MCF 10A (cell line): ENCODE results near the gene RPTOR. TPM values are rescaled to one million over a fixed set of nuclear protein-coding genes. Genes with fewer than 3 reads are reported as not detected.

Source experiments
- BruUV-seq: library from RNA; stranded (reverse); fragments of 400-500 nt; replicated peaks from 2 replicates; lab custom pipeline; 2021; lab: Mats Ljungman, UMichigan
- CTCF ChIA-PET: fragments of 300-600 bp; sonication (Branson Sonifier 250); formaldehyde crosslinking; extraction: SDS; loops from one replicate; lab custom pipeline; 2021; ENCODE audit warnings: antibody characterized with exemption, inconsistent platforms; lab: Yijun Ruan, JAX
- POLR2A ChIA-PET: fragments of 300-600, 350-650 bp; sonication (Branson Sonifier 250); formaldehyde crosslinking; extraction: SDS; loops from one replicate; lab custom pipeline; 2020; ENCODE audit warnings: antibody characterized with exemption, inconsistent platforms; lab: Yijun Ruan, JAX
- DNase-seq: peaks from one replicate; pipeline ENCODE4 v3.0.0-alpha.2; 2018; ENCODE audit not compliant: unreplicated experiment
- H3K27ac Mint-ChIP-seq: one replicate; pipeline ENCODE4 v1.8.0; 2022; ENCODE audit warnings: mild to moderate bottlenecking, low read depth, mixed read lengths; ENCODE audit not compliant: unreplicated experiment
- H3K27me3 Mint-ChIP-seq: one replicate; pipeline ENCODE4 v1.8.0; 2022; ENCODE audit warnings: mixed read lengths; ENCODE audit not compliant: insufficient read depth, unreplicated experiment
- H3K36me3 Mint-ChIP-seq: one replicate; pipeline ENCODE4 v1.8.0; 2022; ENCODE audit warnings: mild to moderate bottlenecking, moderate library complexity, mixed read lengths; ENCODE audit not compliant: insufficient read depth, unreplicated experiment
- H3K4me1 Mint-ChIP-seq: one replicate; pipeline ENCODE4 v1.8.0; 2022; ENCODE audit warnings: mixed read lengths; ENCODE audit not compliant: insufficient read depth, unreplicated experiment
- H3K4me3 Mint-ChIP-seq: one replicate; pipeline ENCODE4 v1.8.0; 2022; ENCODE audit warnings: mild to moderate bottlenecking, moderate library complexity, mixed read lengths; ENCODE audit not compliant: unreplicated experiment
- H3K9me3 Mint-ChIP-seq: one replicate; pipeline ENCODE4 v1.8.0; 2022; ENCODE audit warnings: mixed read lengths; ENCODE audit not compliant: unreplicated experiment
- intact Hi-C: fragments of 100-400 bp; cut with micrococcal nuclease; formaldehyde crosslinking; loops from 2 replicates; pipeline ENCODE4 v1.14.1; 2022
- total RNA-seq: library from RNA; stranded (reverse); gene quantifications from 2 replicates; pipeline ENCODE4 v1.2.3, GENCODE V29; 2022
- TF ChIP-seq, protein P1 (sequence below): fragments of 200-600 bp; IDR thresholded peaks from one replicate; pipeline ENCODE4 v1.8.0; 2022; ENCODE audit warnings: antibody characterized with exemption, mild to moderate bottlenecking; ENCODE audit not compliant: unreplicated experiment

The RPTOR gene
- total RNA-seq, 1 experiment from 2014 or later = 41.3 TPM

DNA sequence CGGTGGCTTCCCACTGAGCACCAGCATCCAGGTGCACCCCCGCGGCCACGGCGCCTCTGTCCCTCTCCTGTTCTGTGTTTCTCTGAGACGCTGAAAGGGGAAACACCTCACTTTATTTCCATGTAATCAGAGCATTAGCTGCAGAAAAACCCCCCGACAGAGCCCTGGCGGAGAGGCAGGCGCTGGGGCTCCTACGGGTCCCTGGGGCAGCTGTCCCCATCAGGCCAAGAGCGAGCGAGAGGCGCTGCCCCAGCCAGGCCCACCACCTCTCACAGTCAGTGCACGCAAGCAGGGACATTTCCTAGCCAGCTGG is 419.9 kb downstream of the RPTOR start:
- no peaks in the 10 kb centered on the region for H3K9me3 Mint-ChIP-seq
- H3K27ac Mint-ChIP-seq = no peak overlapping the region

DNA sequence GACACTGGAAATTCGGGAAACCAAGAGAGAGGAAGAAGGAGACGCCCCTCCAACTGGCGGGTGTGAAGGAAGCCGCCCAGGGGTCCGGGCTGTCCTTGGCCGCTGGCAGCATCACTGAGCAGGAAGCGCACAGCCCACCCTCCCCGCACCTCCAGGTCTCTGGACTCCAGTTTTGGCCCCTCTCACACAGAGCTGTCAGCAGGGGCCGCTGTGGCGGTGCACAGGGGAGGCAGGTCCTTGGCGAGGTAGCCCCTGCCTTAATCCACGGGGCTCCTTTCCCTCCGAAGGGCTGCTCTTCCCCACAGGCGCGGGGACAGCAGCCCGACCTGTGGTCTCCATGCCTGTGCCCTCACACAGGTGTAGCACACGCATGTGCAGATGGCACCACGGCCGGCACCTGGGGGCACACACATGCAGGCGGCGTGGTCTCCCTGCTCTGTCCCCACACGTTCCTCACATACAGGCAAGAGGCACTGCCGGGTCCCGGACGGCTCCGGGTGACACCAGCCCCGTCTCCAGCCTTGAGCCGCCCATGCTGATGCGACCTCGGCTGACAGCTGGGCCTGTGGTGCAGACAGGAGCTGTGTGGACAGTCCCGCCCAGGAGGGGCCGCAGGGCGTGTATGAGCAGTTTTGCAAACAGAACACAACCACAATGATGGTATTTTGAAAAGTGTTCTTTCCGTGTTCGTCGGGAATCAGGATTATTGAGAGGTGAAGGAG is 420.4 kb downstream of the RPTOR start:
- peaks cover 31% of the 10 kb centered on the region for H3K36me3 Mint-ChIP-seq
- no peaks in the 10 kb centered on the region for H3K27me3 Mint-ChIP-seq
- ChIA-PET POLR2A (interaction anchor here (0.9 kb wide), 1 partner anchor 64 kb away, joined by 3 read pairs; no protein-coding TSS in a partner anchor), CTCF (interaction anchor here (0.6 kb wide), 2 partner anchors 93 to 101 kb away, joined by 3 read pairs; no protein-coding TSS in a partner anchor)
- no peaks in the 10 kb centered on the region for H3K4me1 Mint-ChIP-seq
- TF ChIP-seq, protein P1, sequence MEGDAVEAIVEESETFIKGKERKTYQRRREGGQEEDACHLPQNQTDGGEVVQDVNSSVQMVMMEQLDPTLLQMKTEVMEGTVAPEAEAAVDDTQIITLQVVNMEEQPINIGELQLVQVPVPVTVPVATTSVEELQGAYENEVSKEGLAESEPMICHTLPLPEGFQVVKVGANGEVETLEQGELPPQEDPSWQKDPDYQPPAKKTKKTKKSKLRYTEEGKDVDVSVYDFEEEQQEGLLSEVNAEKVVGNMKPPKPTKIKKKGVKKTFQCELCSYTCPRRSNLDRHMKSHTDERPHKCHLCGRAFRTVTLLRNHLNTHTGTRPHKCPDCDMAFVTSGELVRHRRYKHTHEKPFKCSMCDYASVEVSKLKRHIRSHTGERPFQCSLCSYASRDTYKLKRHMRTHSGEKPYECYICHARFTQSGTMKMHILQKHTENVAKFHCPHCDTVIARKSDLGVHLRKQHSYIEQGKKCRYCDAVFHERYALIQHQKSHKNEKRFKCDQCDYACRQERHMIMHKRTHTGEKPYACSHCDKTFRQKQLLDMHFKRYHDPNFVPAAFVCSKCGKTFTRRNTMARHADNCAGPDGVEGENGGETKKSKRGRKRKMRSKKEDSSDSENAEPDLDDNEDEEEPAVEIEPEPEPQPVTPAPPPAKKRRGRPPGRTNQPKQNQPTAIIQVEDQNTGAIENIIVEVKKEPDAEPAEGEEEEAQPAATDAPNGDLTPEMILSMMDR = no peak
- H3K4me3 Mint-ChIP-seq = no peak overlapping the region
- no peak for DNase-seq
- H3K9me3 Mint-ChIP-seq = no peaks in the 10 kb centered on the region
- H3K27ac Mint-ChIP-seq = no peak overlapping the region
- intact Hi-C loops = no loop called here
- no TSS peak for BruUV-seq

More for the DNA sequence above, 419.9 kb downstream of the RPTOR start:
- ChIA-PET CTCF (interaction anchor here (0.6 kb wide), 1 partner anchor 93 kb away, joined by 3 read pairs; no protein-coding TSS in a partner anchor), POLR2A (no interaction called here)
- Mint-ChIP-seq H3K36me3 (peaks cover 31% of the 10 kb centered on the region), H3K4me1 (no peaks in the 10 kb centered on the region), H3K4me3 (no peak overlapping the region), H3K27me3 (no peaks in the 10 kb centered on the region)
- TF ChIP-seq, protein P1 = no peak
- DNase-seq = no peak
- intact Hi-C loops = no loop called here
- BruUV-seq = no TSS peak

DNA sequence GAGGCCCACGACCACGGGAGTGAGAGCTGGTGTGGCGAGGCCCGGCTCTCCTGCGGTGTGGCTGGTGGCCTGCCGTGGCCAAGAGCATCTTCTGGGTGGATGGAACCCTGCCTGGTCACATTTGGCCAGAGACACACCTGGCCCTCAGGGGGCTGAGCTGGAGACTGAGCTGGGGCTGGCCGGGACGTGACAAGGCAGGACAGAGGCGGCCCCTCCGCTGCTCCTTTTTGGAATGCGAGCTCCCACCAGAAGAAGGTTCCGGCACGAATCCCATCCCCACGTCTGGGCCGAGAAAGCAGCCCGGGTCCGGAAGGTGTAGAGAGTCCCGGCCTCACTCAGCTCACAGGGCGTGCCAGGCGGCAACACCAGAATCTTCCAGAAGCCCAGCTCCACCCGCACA is 421.0 kb downstream of the RPTOR start:
- POLR2A ChIA-PET = interaction anchor here (0.9 kb wide), 1 partner anchor 65 kb away, joined by 3 read pairs; no protein-coding TSS in a partner anchor
- intact Hi-C loops = no loop called here
- no peak overlapping the region for H3K27ac Mint-ChIP-seq

DNA sequence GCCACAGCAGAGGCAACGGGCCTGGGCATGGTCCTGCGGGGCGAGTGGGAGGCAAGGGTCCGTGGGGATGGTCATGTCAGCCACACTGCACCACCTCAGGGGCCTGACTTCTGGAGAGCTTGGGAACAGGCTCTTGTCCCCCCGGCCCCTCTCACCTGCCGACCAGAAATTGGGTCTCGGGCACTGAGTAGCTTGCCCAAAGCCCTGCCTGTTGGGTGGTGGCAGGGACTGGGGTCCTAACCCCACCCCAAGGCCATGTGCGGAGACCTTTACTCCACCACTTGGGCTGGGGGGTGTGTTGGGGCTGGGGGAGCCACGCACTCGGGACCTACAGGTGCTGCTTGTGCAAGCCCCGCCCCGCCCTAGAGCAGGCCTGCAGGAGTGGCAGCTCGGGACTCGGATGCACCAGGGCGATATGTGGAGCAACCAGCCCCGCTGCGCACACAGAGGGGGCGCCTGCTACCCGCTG is 422.8 kb downstream of the RPTOR start:
- Mint-ChIP-seq H3K9me3 (no peaks in the 10 kb centered on the region), H3K4me1 (no peaks in the 10 kb centered on the region), H3K27me3 (no peaks in the 10 kb centered on the region), H3K27ac (peak overlapping the region; percentile 54), H3K4me3 (no peak overlapping the region), H3K36me3 (peaks cover 31% of the 10 kb centered on the region)
- BruUV-seq = no TSS peak
- no peak for DNase-seq
- CTCF ChIA-PET = no interaction called here
- POLR2A ChIA-PET = no interaction called here
- TF ChIP-seq, protein P1 = no peak
- intact Hi-C loops = no loop called here

More for the DNA sequence above, 421.0 kb downstream of the RPTOR start:
- H3K36me3 Mint-ChIP-seq = peaks cover 27% of the 10 kb centered on the region
- H3K27me3 Mint-ChIP-seq = no peaks in the 10 kb centered on the region
- no peak overlapping the region for H3K4me3 Mint-ChIP-seq
- TF ChIP-seq, protein P1 = no peak
- CTCF ChIA-PET = no interaction called here
- no peak for DNase-seq
- no peaks in the 10 kb centered on the region for H3K9me3 Mint-ChIP-seq
- H3K4me1 Mint-ChIP-seq = no peaks in the 10 kb centered on the region
- BruUV-seq = no TSS peak
